Fibroblast of upper back skin (primary cell): Measurements from ENCODE around the gene VIPR1.

Experiments
- DNase-seq: peaks from one replicate; pipeline ENCODE4 v3.0.0-alpha.2; 2013

Gene VIPR1

GRCh38 chr3:42495393-42495792, 7.0 kb upstream of the VIPR1 start:
- no peak for DNase-seq

DNA sequence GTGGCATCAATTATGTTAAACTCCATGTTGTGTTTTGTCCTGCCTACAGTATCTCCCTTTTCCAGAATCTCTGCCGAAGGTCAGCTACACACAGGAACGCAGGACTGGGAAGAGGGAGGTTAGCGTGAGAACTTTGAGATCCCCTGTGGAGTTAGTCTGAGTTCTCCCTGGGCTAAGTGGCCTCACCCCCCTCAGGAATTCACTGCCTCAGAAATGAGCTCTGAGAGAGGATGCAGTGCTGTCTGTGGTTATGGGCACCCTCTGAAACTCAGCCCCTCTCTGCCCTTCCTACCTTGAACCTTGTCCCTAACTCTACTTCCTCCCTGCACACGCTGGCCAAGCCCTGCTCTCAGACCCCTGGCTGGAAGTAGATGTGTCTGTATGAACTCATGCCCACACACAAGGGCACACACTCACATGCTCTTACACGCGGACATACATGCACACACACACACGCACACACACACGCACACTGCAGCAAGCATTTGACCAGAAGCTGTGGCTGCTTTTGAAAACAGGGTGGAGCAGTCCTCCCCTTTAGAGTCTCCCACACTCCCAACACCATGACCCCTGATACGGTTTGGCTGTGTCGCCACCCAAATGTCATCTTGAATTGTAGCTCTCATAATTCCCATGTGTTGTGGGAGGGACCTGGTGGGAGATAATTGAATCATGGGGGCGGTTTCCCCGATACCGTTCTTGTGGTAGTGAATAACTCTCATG, 5.3 kb upstream of the VIPR1 start:
- DNase-seq, result peak; percentile 77

- no peak for DNase-seq
Observed at GRCh38 chr3:42498034-42498433, 4.4 kb upstream of the VIPR1 start.

DNA sequence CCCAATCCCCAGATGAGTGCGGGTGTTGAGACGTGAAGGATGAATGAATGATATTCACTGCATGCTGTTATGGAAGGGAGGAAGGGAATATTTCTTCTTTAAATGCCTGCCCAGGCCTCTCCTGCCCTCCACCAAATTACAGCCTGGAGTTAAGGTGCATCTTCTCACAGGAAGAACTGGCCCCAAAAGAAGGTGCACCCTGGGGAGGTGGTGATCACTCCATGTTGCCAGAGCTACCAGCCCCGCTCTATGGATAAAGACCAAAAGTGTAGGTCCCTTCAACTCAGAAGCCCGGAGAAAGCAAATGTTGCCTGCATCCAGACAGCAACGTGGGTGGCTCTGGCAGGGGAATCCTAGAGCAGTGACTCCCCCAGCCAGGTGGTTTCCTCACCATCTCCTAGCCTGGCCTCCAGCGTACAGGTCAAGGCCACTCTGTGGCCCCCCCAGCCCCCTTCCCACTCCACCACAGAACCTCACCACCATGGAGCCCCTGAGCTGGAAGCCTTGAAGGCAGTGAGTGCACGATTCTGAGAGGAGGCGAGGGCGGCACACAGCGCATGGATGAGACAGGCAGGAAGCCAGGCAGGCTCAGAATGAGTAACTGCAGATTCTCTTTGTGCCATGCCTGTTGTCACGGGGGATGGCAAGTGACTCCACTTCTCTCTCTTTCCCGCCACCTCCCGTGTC, 3.5 kb upstream of the VIPR1 start:
- DNase-seq, result no peak

GRCh38 chr3:42499478-42499871, 3.0 kb upstream of the VIPR1 start:
- DNase-seq, result no peak

GRCh38 chr3:42500091-42500490, 2.4 kb upstream of the VIPR1 start:
- DNase-seq, result no peak

- DNase-seq, result no peak
Observed at GRCh38 chr3:42500909-42501308, 1.5 kb upstream of the VIPR1 start.

GRCh38 chr3:42501321-42501680, 1.1 kb upstream of the VIPR1 start:
- no peak for DNase-seq

DNA sequence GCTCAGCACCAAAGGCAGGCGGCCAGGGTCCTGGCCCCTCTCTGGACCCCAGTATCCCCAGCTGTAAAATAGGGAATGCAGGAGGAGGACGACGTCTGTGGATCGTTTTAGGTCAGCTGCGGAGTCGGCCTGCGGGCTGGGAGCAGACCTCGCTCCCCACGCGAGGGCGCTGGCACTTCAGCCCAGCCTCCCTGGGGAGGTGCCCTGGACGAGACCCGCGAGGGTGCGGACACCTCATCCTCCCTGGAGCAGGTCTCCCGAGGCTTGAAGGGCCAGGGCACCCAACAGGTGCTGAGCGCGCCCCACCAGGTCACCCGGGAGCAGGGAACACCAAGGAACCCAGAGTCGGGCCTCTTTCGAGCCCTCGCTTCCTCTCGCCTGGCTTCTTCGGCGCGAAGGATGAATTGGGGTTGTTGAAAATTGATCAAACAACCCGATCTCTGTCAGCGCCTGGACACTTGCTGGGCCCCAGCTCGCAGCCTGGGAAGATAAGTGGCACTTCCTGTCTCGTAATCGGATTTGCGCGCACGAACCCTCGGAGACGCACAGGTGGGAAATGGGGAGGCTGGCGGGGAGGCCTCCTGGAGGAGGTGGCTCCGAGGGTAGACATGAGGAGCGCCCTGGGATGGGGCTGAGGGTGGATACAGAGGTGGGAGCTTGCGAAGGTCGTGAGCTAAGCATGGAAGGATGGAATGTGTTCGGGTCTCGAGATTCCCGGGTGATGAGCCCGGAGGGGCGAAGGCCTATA, 588 bp upstream of the VIPR1 start:
- no peak for DNase-seq

GRCh38 chr3:42503251-42503924, 945 bp downstream of the VIPR1 start:
- DNase-seq, result no peak

DNA sequence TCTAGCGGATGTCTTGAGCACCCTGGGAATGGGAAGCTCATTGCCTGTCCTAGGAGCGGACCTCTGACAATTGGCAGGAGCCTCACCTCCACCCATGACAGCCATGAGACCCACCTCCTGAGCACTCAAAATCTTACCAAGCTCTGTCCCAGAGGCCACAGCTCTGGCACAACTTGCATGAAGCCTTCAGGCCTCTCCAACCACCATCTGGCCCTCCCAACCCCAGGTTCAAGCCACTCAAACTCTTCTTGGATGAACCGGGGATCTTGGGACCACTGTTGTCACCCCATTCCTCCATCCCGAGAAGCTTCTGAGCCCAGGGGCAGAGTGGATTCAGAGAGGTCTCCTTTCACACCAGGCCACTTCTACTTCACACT, 1.5 kb downstream of the VIPR1 start:
- DNase-seq, result no peak

GRCh38 chr3:42504334-42505127, 2.1 kb downstream of the VIPR1 start:
- no peak for DNase-seq

- DNase-seq, result no peak
Observed at GRCh38 chr3:42505128-42505848, 2.8 kb downstream of the VIPR1 start.

DNA sequence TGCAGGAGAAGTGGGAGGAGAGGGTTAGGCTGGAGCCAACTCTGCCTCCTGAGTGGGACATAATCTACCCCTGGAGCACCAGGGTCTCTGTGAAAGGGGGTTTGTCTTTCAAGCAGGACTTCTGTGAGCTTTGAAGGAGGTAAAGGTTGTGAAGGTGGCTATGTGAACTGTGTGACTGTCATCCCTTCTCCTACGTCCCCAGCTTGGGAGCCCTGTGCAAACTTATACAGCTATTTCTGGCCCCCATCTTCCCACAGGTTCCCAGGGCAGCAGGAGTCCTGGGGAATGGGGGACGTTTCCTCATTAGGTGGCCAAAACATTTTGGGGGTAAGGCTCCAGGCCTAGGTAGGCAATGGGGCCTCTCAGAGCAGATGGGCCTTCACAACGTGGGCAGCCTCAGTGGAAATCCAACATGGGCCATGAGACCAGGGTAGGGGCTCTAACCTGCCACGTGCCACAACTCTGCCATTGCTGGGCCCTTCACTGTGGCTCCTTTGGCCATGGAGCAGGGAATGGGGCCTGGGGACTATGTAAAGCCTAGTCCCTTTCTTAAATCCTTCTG, 3.5 kb downstream of the VIPR1 start:
- DNase-seq, result no peak

DNA sequence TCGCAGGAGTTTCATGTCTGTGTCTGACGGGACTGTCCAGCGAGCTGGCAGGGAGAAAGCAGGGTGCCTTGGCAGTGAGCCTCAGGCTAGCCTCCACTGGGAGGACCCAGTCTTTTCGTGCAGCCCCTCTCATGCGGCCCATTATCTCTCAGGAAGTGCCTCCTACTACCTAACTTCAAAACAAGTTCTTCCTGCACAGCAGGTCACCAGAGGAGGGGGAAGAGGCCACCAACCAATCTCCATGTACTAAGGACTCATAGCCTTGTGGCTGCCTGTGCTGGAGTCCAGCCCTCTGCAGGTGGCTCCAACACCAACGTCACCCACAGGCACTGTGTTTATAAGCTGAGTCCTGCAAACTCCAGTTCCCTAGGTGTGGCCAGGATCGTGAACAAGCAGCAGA, 4.8 kb downstream of the VIPR1 start:
- no peak for DNase-seq

DNA sequence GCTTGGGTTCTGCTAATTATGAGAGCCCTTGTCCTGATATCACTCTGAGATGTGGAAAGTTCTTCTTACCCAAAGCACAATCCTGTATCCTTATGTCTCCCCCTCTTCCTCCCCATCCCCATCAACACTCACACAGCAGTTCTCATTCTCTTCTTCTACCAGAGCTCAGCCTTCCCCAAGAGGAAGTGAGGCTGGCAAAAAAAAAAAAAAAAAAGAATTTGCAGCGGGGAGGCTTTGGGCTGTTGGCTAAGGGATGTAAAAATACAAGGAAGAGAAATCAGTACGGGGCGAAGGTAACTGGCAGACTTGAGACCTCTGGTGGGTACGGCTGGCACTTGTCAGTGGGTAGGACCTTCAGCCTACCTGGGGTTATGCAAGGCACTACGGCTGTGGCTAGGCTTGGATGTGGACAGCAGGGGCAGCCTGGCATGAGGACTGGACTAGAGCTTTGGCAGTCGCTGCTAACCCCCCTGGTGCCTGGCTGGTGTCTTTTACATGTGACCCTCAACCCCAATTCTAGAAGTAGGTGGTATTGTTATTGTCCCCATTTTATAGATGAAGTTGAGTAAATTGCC, 5.4 kb downstream of the VIPR1 start:
- DNase-seq, result no peak

GRCh38 chr3:42508562-42508961, 6.1 kb downstream of the VIPR1 start:
- no peak for DNase-seq

DNA sequence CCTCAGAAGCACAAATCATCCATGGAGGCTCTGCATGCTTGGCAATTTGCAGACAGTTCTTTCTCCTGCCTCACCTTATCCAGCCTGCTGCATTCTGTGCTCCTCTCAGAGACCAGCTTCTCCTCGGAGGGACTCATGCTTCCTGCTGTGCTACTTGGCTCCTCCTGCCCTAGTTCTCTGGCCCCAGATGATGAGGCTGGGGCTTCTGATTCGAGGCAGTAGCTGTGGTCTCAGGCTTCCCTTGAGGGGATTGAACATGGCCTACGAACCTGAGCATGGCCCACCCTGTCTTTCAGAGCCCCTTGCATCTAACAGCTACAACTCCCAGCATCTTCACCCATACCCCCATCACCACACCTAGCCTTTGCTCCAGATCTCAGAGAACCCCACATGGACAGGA, 6.7 kb downstream of the VIPR1 start:
- no peak for DNase-seq

- DNase-seq, result no peak
Observed at GRCh38 chr3:42510325-42510724, 7.9 kb downstream of the VIPR1 start.

- no peak for DNase-seq
Observed at GRCh38 chr3:42511201-42511600, 8.8 kb downstream of the VIPR1 start.

DNA sequence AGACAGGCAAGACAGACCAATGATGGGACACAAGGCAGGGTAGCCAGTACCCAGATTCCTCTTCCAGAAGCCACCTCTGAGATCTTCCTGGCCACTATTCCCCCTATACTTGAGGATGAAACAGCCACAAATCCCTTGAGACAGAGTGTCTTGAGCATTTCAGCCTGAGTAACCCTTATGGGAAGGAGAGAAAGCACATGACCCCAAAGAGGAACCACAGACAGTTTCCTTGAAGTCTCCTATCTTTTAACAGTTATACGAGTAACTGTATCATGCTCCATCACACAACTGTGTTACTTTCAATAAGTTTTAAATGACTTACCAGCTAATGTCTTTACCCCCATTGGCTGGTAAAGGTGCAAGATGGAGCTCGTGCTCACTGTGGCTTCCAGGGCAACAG, 9.3 kb downstream of the VIPR1 start:
- DNase-seq, result no peak
